Activated naive CD8-positive, alpha-beta T cell treated with anti-CD3 and anti-CD28 coated beads, Interleukin-2, amount 10 ng/mL, durations not matched to agents 7 days and 5 days (primary cell): Measurements from ENCODE around the gene RUVBL1. TPM values are rescaled to one million over a fixed set of nuclear protein-coding genes. Genes with fewer than 3 reads are reported as not detected.

Experiments used
- ATAC-seq: fragments of 150-1000 bp; cut with Tn5 transposase; one replicate; pipeline ENCODE4 v1.10.0; 2021; ENCODE audit warnings: low read depth, moderate library complexity
- POLR2A ChIA-PET: fragments of 350-600 bp; sonication (Branson Sonifier 250); formaldehyde crosslinking; loops from one replicate; lab custom pipeline; 2021; ENCODE audit warnings: antibody characterized with exemption; lab: Charles Lee
- DNase-seq: peaks from one replicate; pipeline ENCODE4 v3.0.0; 2021
- H3K27ac Mint-ChIP-seq: one replicate; pipeline ENCODE4 v1.8.0; 2022; ENCODE audit warnings: mild to moderate bottlenecking, mixed read lengths
- H3K27me3 Mint-ChIP-seq: one replicate; pipeline ENCODE4 v1.8.0; 2022; ENCODE audit warnings: mild to moderate bottlenecking, moderate library complexity, mixed read lengths
- H3K36me3 Mint-ChIP-seq: one replicate; pipeline ENCODE4 v1.8.0; 2021; ENCODE audit warnings: mild to moderate bottlenecking, mixed read lengths
- H3K4me1 Mint-ChIP-seq: one replicate; pipeline ENCODE4 v1.8.0; 2021; ENCODE audit warnings: mixed read lengths
- H3K4me3 Mint-ChIP-seq: one replicate; pipeline ENCODE4 v1.8.0; 2022; ENCODE audit warnings: mild to moderate bottlenecking, moderate library complexity, mixed read lengths
- H3K9me3 Mint-ChIP-seq: one replicate; pipeline ENCODE4 v1.8.0; 2021; ENCODE audit warnings: mixed read lengths
- total RNA-seq, 2 experiments: library from RNA; stranded (reverse); gene quantifications; one replicate each; pipeline ENCODE4 v1.2.3, GENCODE V29; 2021

RUVBL1 gene
- total RNA-seq, 2 experiments from 2014 or later, result 37.0 to 37.2 TPM

- ATAC-seq, result no peak
- POLR2A ChIA-PET, result interaction anchor here (0.9 to 2.6 kb wide), 2 partner anchors 32 to 70 kb away, joined by 3 to 14 read pairs; partner anchors contain the start of gene SEC61A1
- H3K9me3 Mint-ChIP-seq, result no peaks in the 10 kb centered on the region
- H3K4me3 Mint-ChIP-seq, result peak overlapping the region; percentile 98
- no peak overlapping the region for H3K27ac Mint-ChIP-seq
- H3K36me3 Mint-ChIP-seq, result peaks cover 17% of the 10 kb centered on the region
- H3K4me1 Mint-ChIP-seq, result peaks cover 29% of the 10 kb centered on the region
- no peak for DNase-seq
- H3K27me3 Mint-ChIP-seq, result no peaks in the 10 kb centered on the region
Observed at GRCh38 chr3:128122013-128122412, 1.6 kb downstream of the RUVBL1 start.

DNA sequence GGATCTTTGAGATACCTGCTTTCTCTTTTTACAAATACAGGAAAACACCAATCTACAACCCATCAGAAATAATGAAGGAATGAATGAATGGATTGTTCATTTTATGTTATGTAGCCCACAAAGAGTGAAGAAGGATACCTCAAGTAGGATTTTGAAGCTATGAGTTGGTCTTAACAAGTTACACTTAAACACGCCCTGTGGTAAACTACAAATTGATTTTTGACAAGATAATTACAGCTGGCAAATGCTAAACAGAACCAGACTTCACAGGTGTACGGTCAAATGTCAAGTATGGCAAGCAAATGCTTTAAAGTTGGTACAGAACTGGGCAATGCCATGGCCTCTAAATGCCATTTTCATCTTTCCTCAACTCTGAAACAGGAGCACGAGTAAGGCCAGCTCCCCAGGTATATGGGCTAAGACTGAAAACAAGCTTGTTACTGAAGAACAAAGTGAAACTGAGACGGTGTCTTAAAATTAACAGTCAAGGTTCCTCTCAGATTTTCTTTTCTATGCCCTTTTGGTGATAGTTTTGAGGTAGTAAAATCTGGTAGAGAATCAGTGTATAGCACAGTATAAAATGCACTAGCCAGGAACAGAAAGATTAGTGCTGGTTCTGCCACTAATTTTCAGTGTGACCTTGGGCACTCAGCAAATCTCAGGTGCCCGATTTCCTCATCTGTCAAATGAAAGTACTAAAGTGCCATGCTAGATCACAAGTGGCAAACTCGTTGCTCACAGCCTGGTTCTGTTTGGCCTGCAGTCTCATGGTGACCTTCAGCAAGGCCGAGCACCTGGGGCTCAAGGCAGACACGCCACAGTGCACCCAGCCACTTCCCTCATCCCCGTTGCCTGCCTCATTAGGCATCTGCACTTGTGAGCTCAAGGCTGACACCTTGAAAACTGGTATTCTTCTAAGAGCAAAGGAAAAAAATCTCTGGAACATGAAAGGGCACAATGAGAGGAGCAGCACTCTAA is 9.5 kb downstream of the RUVBL1 start:
- peaks cover 43% of the 10 kb centered on the region for H3K36me3 Mint-ChIP-seq
- POLR2A ChIA-PET, result interaction anchor here (0.6 to 1.8 kb wide), 2 partner anchors 10 to 125 kb away, joined by 3 to 7 read pairs; partner anchors contain the start of gene RUVBL1
- DNase-seq (no peak), ATAC-seq (no peak)
- peak overlapping the region; percentile 47 for H3K27ac Mint-ChIP-seq
- no peak overlapping the region for H3K4me3 Mint-ChIP-seq
- no peaks in the 10 kb centered on the region for H3K27me3 Mint-ChIP-seq
- H3K9me3 Mint-ChIP-seq, result no peaks in the 10 kb centered on the region
- H3K4me1 Mint-ChIP-seq, result peaks cover 34% of the 10 kb centered on the region

GRCh38 chr3:128112357-128112968 is 11.1 kb downstream of the RUVBL1 start:
- ATAC-seq (peak; percentile 97), DNase-seq (no peak)
- H3K4me3 Mint-ChIP-seq, result peak overlapping the region; percentile 57
- H3K36me3 Mint-ChIP-seq, result peaks cover 34% of the 10 kb centered on the region
- POLR2A ChIA-PET, result no interaction called here
- no peaks in the 10 kb centered on the region for H3K27me3 Mint-ChIP-seq
- peaks cover 27% of the 10 kb centered on the region for H3K4me1 Mint-ChIP-seq
- no peaks in the 10 kb centered on the region for H3K9me3 Mint-ChIP-seq
- H3K27ac Mint-ChIP-seq, result peak overlapping the region; percentile 94

GRCh38 chr3:128111147-128111546 is 12.5 kb downstream of the RUVBL1 start:
- peaks cover 38% of the 10 kb centered on the region for H3K36me3 Mint-ChIP-seq
- POLR2A ChIA-PET, result no interaction called here
- no peak overlapping the region for H3K4me3 Mint-ChIP-seq
- no peak for ATAC-seq
- H3K4me1 Mint-ChIP-seq, result peaks cover 27% of the 10 kb centered on the region
- peak overlapping the region; percentile 20 for H3K27ac Mint-ChIP-seq
- H3K27me3 Mint-ChIP-seq, result no peaks in the 10 kb centered on the region
- no peak for DNase-seq
- H3K9me3 Mint-ChIP-seq, result no peaks in the 10 kb centered on the region

DNA sequence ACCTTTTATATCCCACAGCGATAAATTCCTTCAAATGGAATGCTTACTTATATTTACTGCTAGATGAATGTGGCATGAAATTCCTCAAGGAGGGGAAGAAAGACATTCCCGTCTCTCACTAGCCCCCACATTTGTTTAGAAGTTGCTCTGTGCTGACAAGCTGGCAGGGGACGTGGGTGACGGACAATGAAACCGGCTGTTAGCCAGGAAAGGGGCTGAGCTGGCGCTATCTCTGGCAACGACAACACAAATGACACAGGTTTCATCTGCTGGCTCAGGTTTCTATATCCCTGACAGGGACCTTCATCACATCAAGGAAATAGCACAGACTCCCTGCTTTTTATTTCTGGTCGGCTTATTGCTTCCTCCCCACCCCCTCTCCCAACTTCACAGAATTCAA is 15.8 kb downstream of the RUVBL1 start:
- Mint-ChIP-seq H3K27ac (no peak overlapping the region), H3K4me1 (peaks cover 16% of the 10 kb centered on the region), H3K27me3 (no peaks in the 10 kb centered on the region), H3K4me3 (no peak overlapping the region), H3K36me3 (peaks cover 24% of the 10 kb centered on the region), H3K9me3 (no peaks in the 10 kb centered on the region)
- POLR2A ChIA-PET, result no interaction called here
- DNase-seq (no peak), ATAC-seq (no peak)

DNA sequence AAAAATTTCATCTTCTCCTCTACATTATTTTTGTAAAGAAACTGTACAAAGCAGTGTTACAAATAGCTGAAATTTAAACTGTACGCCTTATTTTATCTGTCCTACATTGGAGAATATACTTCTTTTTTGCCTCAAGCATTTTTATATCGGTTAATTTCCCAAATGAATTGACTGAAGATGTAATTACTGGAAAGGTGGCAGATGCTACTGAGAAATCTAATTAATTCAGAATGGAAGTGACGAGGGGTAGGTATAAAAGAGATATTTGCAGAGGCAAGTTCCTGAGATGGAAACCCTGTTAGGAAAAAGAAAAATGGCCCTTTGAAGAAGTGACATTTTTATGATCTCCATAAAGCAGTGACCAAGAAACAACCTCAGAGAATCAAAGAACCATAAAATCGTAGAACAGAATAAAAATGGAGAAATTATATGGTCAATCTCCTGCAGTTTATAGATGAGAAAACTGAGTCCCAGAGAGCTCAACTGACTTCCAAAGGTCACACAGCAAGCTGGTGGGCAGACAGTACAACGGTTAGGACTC is 20.4 kb downstream of the RUVBL1 start:
- H3K4me1 Mint-ChIP-seq, result peaks cover 5% of the 10 kb centered on the region
- H3K27ac Mint-ChIP-seq, result no peak overlapping the region
- H3K36me3 Mint-ChIP-seq, result peaks cover 13% of the 10 kb centered on the region
- H3K9me3 Mint-ChIP-seq, result no peaks in the 10 kb centered on the region
- H3K27me3 Mint-ChIP-seq, result no peaks in the 10 kb centered on the region
- ATAC-seq, result no peak
- POLR2A ChIA-PET, result no interaction called here
- no peak overlapping the region for H3K4me3 Mint-ChIP-seq
- no peak for DNase-seq

- no peak for DNase-seq
- Mint-ChIP-seq H3K27ac (no peak overlapping the region), H3K4me1 (peaks cover 5% of the 10 kb centered on the region), H3K4me3 (no peak overlapping the region), H3K9me3 (no peaks in the 10 kb centered on the region), H3K27me3 (no peaks in the 10 kb centered on the region), H3K36me3 (peaks cover 15% of the 10 kb centered on the region)
- POLR2A ChIA-PET, result interaction anchor here (1.2 kb wide), 1 partner anchor 23 kb away, joined by 4 read pairs; the partner anchor contains the start of gene RUVBL1
- ATAC-seq, result no peak
Observed at GRCh38 chr3:128100638-128101037, 23.0 kb downstream of the RUVBL1 start.

GRCh38 chr3:128100161-128100560 is 23.5 kb downstream of the RUVBL1 start:
- Mint-ChIP-seq H3K4me3 (no peak overlapping the region), H3K4me1 (peaks cover 9% of the 10 kb centered on the region), H3K27ac (peak overlapping the region; percentile 22), H3K9me3 (no peaks in the 10 kb centered on the region), H3K27me3 (no peaks in the 10 kb centered on the region), H3K36me3 (peaks cover 15% of the 10 kb centered on the region)
- ATAC-seq, result no peak
- POLR2A ChIA-PET, result interaction anchor here (1.5 kb wide), 1 partner anchor 23 kb away, joined by 4 read pairs; the partner anchor contains the start of gene RUVBL1
- no peak for DNase-seq

GRCh38 chr3:128098234-128098633 is 25.4 kb downstream of the RUVBL1 start:
- peaks cover 19% of the 10 kb centered on the region for H3K4me1 Mint-ChIP-seq
- H3K27ac Mint-ChIP-seq, result no peak overlapping the region
- H3K9me3 Mint-ChIP-seq, result no peaks in the 10 kb centered on the region
- DNase-seq, result no peak
- no peaks in the 10 kb centered on the region for H3K27me3 Mint-ChIP-seq
- H3K36me3 Mint-ChIP-seq, result peaks cover 13% of the 10 kb centered on the region
- H3K4me3 Mint-ChIP-seq, result no peak overlapping the region
- ATAC-seq, result no peak
- POLR2A ChIA-PET, result no interaction called here

DNA sequence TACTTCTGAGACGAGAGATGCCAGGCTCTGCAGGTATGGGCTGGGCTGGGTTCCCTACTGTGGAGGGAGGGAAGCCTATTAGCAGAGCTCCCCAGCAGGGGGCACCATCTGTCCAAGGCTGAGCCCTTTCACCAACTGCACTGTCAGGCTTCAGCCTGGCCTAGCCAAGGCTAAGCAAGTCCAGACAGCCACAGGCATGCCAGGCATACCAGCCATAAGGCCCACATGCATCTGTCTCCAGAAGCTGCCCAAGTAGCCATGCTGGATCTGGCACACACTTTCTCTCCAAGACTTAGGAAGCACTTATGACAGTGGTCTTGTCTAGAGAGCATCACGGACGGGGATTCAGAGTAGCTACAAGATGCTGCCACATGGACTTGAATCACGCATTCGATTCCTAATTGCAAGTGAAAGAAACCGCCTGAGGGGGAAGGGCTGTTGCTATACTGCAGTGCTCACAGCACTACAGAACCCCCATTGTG is 28.3 kb downstream of the RUVBL1 start:
- no peaks in the 10 kb centered on the region for H3K9me3 Mint-ChIP-seq
- DNase-seq (peak; percentile 83), ATAC-seq (peak; percentile 95)
- no peaks in the 10 kb centered on the region for H3K27me3 Mint-ChIP-seq
- peak overlapping the region; percentile 26 for H3K4me3 Mint-ChIP-seq
- H3K36me3 Mint-ChIP-seq, result peaks cover 19% of the 10 kb centered on the region
- peaks cover 19% of the 10 kb centered on the region for H3K4me1 Mint-ChIP-seq
- POLR2A ChIA-PET, result interaction anchor here (1.3 to 1.9 kb wide), 2 partner anchors 28 to 523 kb away, joined by 4 to 13 read pairs; partner anchors contain the start of gene RUVBL1
- peak overlapping the region; percentile 72 for H3K27ac Mint-ChIP-seq

DNA sequence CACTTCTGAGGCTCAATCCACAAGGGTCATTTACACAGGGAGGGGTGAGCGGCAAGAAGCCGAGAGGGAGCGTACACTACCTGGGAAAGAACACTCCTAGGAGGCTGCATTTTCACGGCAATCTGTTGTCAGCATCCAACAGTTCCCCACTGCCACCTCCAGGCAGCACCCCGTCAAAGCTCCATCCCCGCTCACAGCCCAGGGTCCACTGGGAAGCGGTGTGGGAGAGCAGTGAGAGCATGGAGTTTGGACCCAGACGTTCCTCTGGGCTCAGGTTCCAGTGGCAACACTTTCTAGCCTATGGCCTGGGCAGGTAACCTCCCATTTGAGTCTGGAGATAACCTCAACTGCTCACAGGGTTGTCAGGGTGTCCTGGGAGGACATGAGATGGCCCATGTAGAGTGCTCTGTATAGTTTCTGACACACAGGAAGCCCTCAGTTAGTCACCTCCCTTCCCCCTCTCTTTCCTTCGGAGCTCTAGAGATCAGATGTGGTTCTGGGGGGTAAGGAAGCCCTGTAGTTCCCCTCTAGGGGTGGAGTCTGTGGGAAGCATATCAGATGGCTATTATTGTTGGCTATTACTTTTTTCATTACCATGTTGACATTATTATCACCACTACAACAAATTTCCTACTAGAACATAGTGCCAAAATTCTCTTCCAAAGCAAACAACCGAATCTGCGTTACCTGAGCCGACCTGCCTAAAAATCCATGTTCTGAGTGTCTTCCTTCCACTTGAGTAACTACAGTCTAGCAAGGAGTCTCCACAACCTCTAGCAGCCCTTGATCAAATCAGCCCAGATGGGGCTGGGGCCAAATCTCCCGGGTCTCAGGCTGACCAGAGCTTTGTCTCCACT is 29.1 kb downstream of the RUVBL1 start:
- Mint-ChIP-seq H3K9me3 (no peaks in the 10 kb centered on the region), H3K36me3 (peaks cover 19% of the 10 kb centered on the region), H3K4me3 (peak overlapping the region; percentile 26), H3K27me3 (no peaks in the 10 kb centered on the region), H3K4me1 (peaks cover 17% of the 10 kb centered on the region), H3K27ac (peak overlapping the region; percentile 72)
- ATAC-seq (peak; percentile 83), DNase-seq (no peak)
- POLR2A ChIA-PET, result interaction anchor here (0.6 to 1.9 kb wide), 3 partner anchors 29 to 523 kb away, joined by 4 to 13 read pairs (median 9); partner anchors contain the start of gene RUVBL1

DNA sequence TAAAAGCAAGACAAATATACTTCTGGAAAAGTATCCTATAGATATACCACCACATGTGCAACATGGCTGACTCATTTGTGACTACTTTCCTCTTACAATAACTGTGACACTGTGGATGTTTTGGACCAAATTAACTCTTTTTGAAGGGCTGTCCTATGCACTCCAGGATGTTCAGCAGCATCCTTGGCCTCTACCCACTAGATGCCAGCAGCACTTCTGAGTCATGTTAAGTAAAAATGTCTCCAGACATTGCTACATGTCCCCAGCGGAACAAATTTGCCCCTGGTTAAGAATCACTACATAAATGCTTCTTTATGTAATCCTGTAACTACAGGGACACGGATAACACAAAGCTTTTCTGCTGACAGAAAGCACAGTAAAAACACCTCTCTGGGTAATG is 32.0 kb downstream of the RUVBL1 start:
- no peak for DNase-seq
- Mint-ChIP-seq H3K4me1 (peaks cover 14% of the 10 kb centered on the region), H3K27me3 (no peaks in the 10 kb centered on the region), H3K36me3 (peaks cover 12% of the 10 kb centered on the region), H3K4me3 (no peak overlapping the region), H3K9me3 (no peaks in the 10 kb centered on the region), H3K27ac (no peak overlapping the region)
- no peak for ATAC-seq
- POLR2A ChIA-PET, result no interaction called here
